Naive thymus-derived CD4-positive, alpha-beta T cell (primary cell): ENCODE results near the gene PRAC2. TPM values are rescaled to one million over a fixed set of nuclear protein-coding genes. Genes with fewer than 3 reads are reported as not detected.

Experiments used
- ATAC-seq: fragments of 150-1000 bp; cut with Tn5 transposase; 2 replicates; pipeline ENCODE4 v1.10.0; 2021; ENCODE audit warnings: mild to moderate bottlenecking, moderate library complexity
- CTCF ChIA-PET: fragments of 350-600 bp; sonication (Branson Sonifier 250); formaldehyde crosslinking; loops from one replicate; lab custom pipeline; 2021; ENCODE audit warnings: antibody characterized with exemption; lab: Charles Lee
- POLR2A ChIA-PET: fragments of 350-600 bp; sonication (Branson Sonifier 250); formaldehyde crosslinking; loops from one replicate; lab custom pipeline; 2021; ENCODE audit warnings: antibody characterized with exemption, inconsistent platforms; lab: Charles Lee
- DNase-seq, 9 donors: peaks; one replicate each; pipeline versions ENCODE4 v3.0.0 to v3.0.0-alpha.2; 2020 to 2022; ENCODE audit warnings: mixed read lengths in 1 of 9
- H3K27ac ChIP-seq: one replicate; pipeline ENCODE4 v1.7.0; 2013; ENCODE audit warnings: mild to moderate bottlenecking, low read depth, low read length, moderate library complexity
- H3K27me3 ChIP-seq, 2 donors: one replicate each; pipeline ENCODE4 v1.7.0; 2013; ENCODE audit warnings: low read length in 2 of 2, mild to moderate bottlenecking in 2 of 2, moderate library complexity in 2 of 2; ENCODE audit not compliant: control insufficient read depth in 2 of 2, insufficient read depth in 2 of 2
- H3K36me3 ChIP-seq, 3 experiments: 1 replicate in 2 of 3; 2 replicates in 1 of 3; pipeline ENCODE4 v1.7.0; 2013; ENCODE audit warnings: low read length in 3 of 3, mild to moderate bottlenecking in 3 of 3, moderate library complexity in 1 of 3; ENCODE audit not compliant: insufficient read depth in 3 of 3, control insufficient read depth in 2 of 3
- H3K4me1 ChIP-seq, 2 donors: one replicate each; pipeline ENCODE4 v1.7.0; 2013; ENCODE audit warnings: low read length in 2 of 2, mild to moderate bottlenecking in 2 of 2, moderate library complexity in 1 of 2; ENCODE audit not compliant: control insufficient read depth in 2 of 2, insufficient read depth in 2 of 2
- H3K4me3 ChIP-seq: 2 replicates; pipeline ENCODE4 v1.7.0; 2013; ENCODE audit warnings: mild to moderate bottlenecking, low read length
- H3K9me3 ChIP-seq, 3 experiments: 1 replicate in 2 of 3; 2 replicates in 1 of 3; pipeline ENCODE4 v1.7.0; 2013; ENCODE audit warnings: low read length in 3 of 3; ENCODE audit not compliant: control insufficient read depth in 2 of 3
- H3K27ac Mint-ChIP-seq, 9 donors: one replicate each; pipeline ENCODE4 v1.8.0; 2020 to 2022; ENCODE audit warnings: mixed read lengths in 9 of 9, mild to moderate bottlenecking in 8 of 9, moderate library complexity in 5 of 9, inconsistent platforms in 2 of 9
- H3K27me3 Mint-ChIP-seq, 5 donors: one replicate each; pipeline ENCODE4 v1.8.0; 2021 to 2022; ENCODE audit warnings: mixed read lengths in 5 of 5, mild to moderate bottlenecking in 1 of 5
- H3K36me3 Mint-ChIP-seq, 5 donors: one replicate each; pipeline ENCODE4 v1.8.0; 2020 to 2022; ENCODE audit warnings: mixed read lengths in 5 of 5, mild to moderate bottlenecking in 3 of 5, inconsistent platforms in 1 of 5
- H3K4me1 Mint-ChIP-seq, 7 donors: one replicate each; pipeline ENCODE4 v1.8.0; 2020 to 2022; ENCODE audit warnings: mixed read lengths in 7 of 7, mild to moderate bottlenecking in 3 of 7, inconsistent platforms in 1 of 7
- H3K4me3 Mint-ChIP-seq, 10 donors: one replicate each; pipeline ENCODE4 v1.8.0; 2020 to 2022; ENCODE audit warnings: mild to moderate bottlenecking in 10 of 10, mixed read lengths in 10 of 10, moderate library complexity in 6 of 10, inconsistent platforms in 2 of 10
- H3K9me3 Mint-ChIP-seq, 11 donors: one replicate each; pipeline ENCODE4 v1.8.0; 2020 to 2022; ENCODE audit warnings: mixed read lengths in 11 of 11, mild to moderate bottlenecking in 4 of 11, inconsistent platforms in 1 of 11, moderate library complexity in 1 of 11
- intact Hi-C, 2 donors: fragments of 100-400 bp; cut with micrococcal nuclease; formaldehyde crosslinking; loops; one replicate each; pipeline ENCODE4 v1.15.1; 2023
- polyA plus RNA-seq, 2 donors: library from polyadenylated mRNA; unstranded; fragments of 300-500 nt; fragmentation: Illumina TruSeq; gene quantifications; one replicate each; pipeline ENCODE4 v1.2.3, GENCODE V29; 2021
- total RNA-seq, 6 experiments: library from RNA in 5 of 6; stranded (reverse) in 5 of 6; gene quantifications; 1 replicate in 5 of 6; 2 replicates in 1 of 6; pipeline ENCODE4 v1.2.3 and lab custom pipeline; 2021 to 2026

The PRAC2 gene
- total and polyA plus RNA-seq, 7 experiments from 2014 or later = not detected

- ATAC-seq = no peak
- Histone ChIP-seq H3K36me3 (no peaks in the 10 kb centered on the region), H3K27me3 (peaks cover 35 to 79% of the 10 kb centered on the region in 2 donors), H3K9me3 (no peaks in the 10 kb centered on the region), H3K27ac (no peak overlapping the region), H3K4me3 (no peak overlapping the region), H3K4me1 (peaks cover 27 to 36% of the 10 kb centered on the region in 2 donors)
- Mint-ChIP-seq H3K36me3 (no peaks in the 10 kb centered on the region), H3K27ac (peak overlapping the region in 1 of 9 donors; percentile 47), H3K9me3 (peaks cover 0 to 3% (median 0%) of the 10 kb centered on the region in 11 donors), H3K27me3 (peaks cover 92 to 99% (median 96%) of the 10 kb centered on the region in 5 donors), H3K4me3 (peak overlapping the region in 9 of 10 donors; percentile 27 to 89 (median 56)), H3K4me1 (peaks cover 26 to 53% (median 36%) of the 10 kb centered on the region in 7 donors)
- CTCF ChIA-PET = interaction anchor here (0.6 kb wide), 1 partner anchor 153 kb away, joined by 4 read pairs; no protein-coding TSS in a partner anchor
- intact Hi-C loops = loop anchor here (5.0 to 10.0 kb wide), 3 partner anchors 85 to 267 kb away; partner anchors contain the start of genes HOXB7 (in 1 of the 2) and IGF2BP1 (in 1 of the 2)
- POLR2A ChIA-PET = no interaction called here
- no peak for DNase-seq
Observed at GRCh38 chr17:48727415-48728175, 4.6 kb downstream of the PRAC2 start.

GRCh38 chr17:48728232-48729231, 5.5 kb downstream of the PRAC2 start, which contains the start of gene HOXB13:
Gene HOXB13 (minus strand): TSS chr17:48728750. CDS start chr17:48728593, 157 bp downstream.
- peaks cover 29 to 53% (median 37%) of the 10 kb centered on the region in 7 donors for H3K4me1 Mint-ChIP-seq
- peaks cover 94 to 97% (median 94%) of the 10 kb centered on the region in 5 donors for H3K27me3 Mint-ChIP-seq
- Histone ChIP-seq H3K9me3 (no peaks in the 10 kb centered on the region), H3K4me3 (peak within 1 kb of the TSS; percentile 20), H3K4me1 (peaks cover 22 to 36% of the 10 kb centered on the region in 2 donors), H3K27me3 (peaks cover 34 to 73% of the 10 kb centered on the region in 2 donors), H3K36me3 (no peaks in the 10 kb centered on the region), H3K27ac (no peak within 1 kb of the TSS)
- peak within 1 kb of the TSS; percentile 32 to 89 (median 64) for H3K4me3 Mint-ChIP-seq
- intact Hi-C loops = loop anchor here (5.0 to 10.0 kb wide), 3 partner anchors 86 to 266 kb away; partner anchors contain the start of genes HOXB7 (in 1 of the 2) and IGF2BP1 (in 1 of the 2)
- ChIA-PET POLR2A (interaction anchor here (0.6 kb wide), 1 partner anchor 50 kb away, joined by 3 read pairs; no protein-coding TSS in a partner anchor), CTCF (interaction anchor here (0.6 to 0.8 kb wide), 2 partner anchors 150 to 152 kb away, joined by 3 to 4 read pairs; no protein-coding TSS in a partner anchor)
- H3K9me3 Mint-ChIP-seq = peaks cover 0 to 3% (median 0%) of the 10 kb centered on the region in 11 donors
- ATAC-seq (no peak), DNase-seq (peak in 1 of 9 donors; percentile 45)
- peak within 1 kb of the TSS in 4 of 9 donors; percentile 20 to 72 (median 40) for H3K27ac Mint-ChIP-seq
- H3K36me3 Mint-ChIP-seq = no peaks in the 10 kb centered on the region

GRCh38 chr17:48729335-48730239, 6.6 kb downstream of the PRAC2 start:
- Histone ChIP-seq H3K4me3 (no peak overlapping the region), H3K4me1 (peaks cover 12 to 25% of the 10 kb centered on the region in 2 donors), H3K27ac (no peak overlapping the region), H3K36me3 (no peaks in the 10 kb centered on the region), H3K9me3 (no peaks in the 10 kb centered on the region), H3K27me3 (peaks cover 34 to 72% of the 10 kb centered on the region in 2 donors)
- Mint-ChIP-seq H3K27me3 (peaks cover 93 to 97% (median 94%) of the 10 kb centered on the region in 5 donors), H3K4me3 (peak overlapping the region in 4 of 10 donors; percentile 22 to 78 (median 53)), H3K9me3 (peaks cover 0 to 3% (median 0%) of the 10 kb centered on the region in 11 donors), H3K4me1 (peaks cover 24 to 50% (median 32%) of the 10 kb centered on the region in 7 donors), H3K27ac (peak overlapping the region in 1 of 9 donors; percentile 72), H3K36me3 (no peaks in the 10 kb centered on the region)
- DNase-seq (peak in 1 of 9 donors; percentile 2), ATAC-seq (no peak)
- ChIA-PET POLR2A (no interaction called here), CTCF (interaction anchor here (0.8 kb wide), 1 partner anchor 149 kb away, joined by 3 read pairs; no protein-coding TSS in a partner anchor)
- intact Hi-C loops = loop anchor here (5.0 to 10.0 kb wide), 3 partner anchors 87 to 265 kb away; partner anchors contain the start of genes HOXB7 (in 1 of the 2) and IGF2BP1 (in 1 of the 2)

DNA sequence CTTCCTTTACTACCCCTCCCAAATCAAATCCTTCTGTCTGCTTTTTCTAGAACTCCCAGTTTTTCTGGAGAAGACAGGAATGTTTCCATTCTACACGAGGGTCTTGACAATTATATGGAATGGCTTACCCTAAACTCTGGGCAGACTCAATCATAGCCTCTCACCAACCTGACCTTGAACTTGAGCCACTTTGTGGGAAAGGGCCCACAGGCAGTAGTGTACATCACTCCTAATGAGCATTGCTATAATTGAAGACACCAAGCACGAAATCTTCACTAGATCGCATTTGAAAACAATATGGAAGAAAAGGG, 7.2 kb downstream of the PRAC2 start:
- Mint-ChIP-seq H3K4me3 (peak overlapping the region in 2 of 10 donors; percentile 1 to 22), H3K36me3 (no peaks in the 10 kb centered on the region), H3K27me3 (peaks cover 93 to 97% (median 94%) of the 10 kb centered on the region in 5 donors), H3K9me3 (peaks cover 0 to 1% (median 0%) of the 10 kb centered on the region in 11 donors), H3K27ac (no peak overlapping the region), H3K4me1 (peaks cover 19 to 47% (median 28%) of the 10 kb centered on the region in 7 donors)
- H3K27me3 ChIP-seq = peaks cover 34 to 72% of the 10 kb centered on the region in 2 donors
- no peak overlapping the region for H3K4me3 ChIP-seq
- H3K36me3 ChIP-seq = no peaks in the 10 kb centered on the region
- ChIA-PET POLR2A (no interaction called here), CTCF (no interaction called here)
- no peak overlapping the region for H3K27ac ChIP-seq
- no peaks in the 10 kb centered on the region for H3K9me3 ChIP-seq
- ATAC-seq (no peak), DNase-seq (peak in 1 of 9 donors; percentile 0)
- peaks cover 6 to 19% of the 10 kb centered on the region in 2 donors for H3K4me1 ChIP-seq
- intact Hi-C loops = no loop called here

- no peak overlapping the region for H3K4me3 Mint-ChIP-seq
Observed at GRCh38 chr17:48731355-48731754, 8.4 kb downstream of the PRAC2 start.

More at GRCh38 chr17:48731355-48731754, 8.4 kb downstream of the PRAC2 start:
- intact Hi-C loops = no loop called here
- H3K27ac Mint-ChIP-seq = no peak overlapping the region
- H3K4me3 ChIP-seq = no peak overlapping the region
- peaks cover 0 to 1% (median 0%) of the 10 kb centered on the region in 11 donors for H3K9me3 Mint-ChIP-seq
- no peaks in the 10 kb centered on the region for H3K9me3 ChIP-seq
- H3K36me3 ChIP-seq = no peaks in the 10 kb centered on the region
- ATAC-seq (no peak), DNase-seq (no peak)
- peaks cover 19 to 46% (median 25%) of the 10 kb centered on the region in 7 donors for H3K4me1 Mint-ChIP-seq
- no peak overlapping the region for H3K27ac ChIP-seq
- peaks cover 5 to 16% of the 10 kb centered on the region in 2 donors for H3K4me1 ChIP-seq
- ChIA-PET CTCF (no interaction called here), POLR2A (no interaction called here)
- peaks cover 36 to 63% of the 10 kb centered on the region in 2 donors for H3K27me3 ChIP-seq
- H3K27me3 Mint-ChIP-seq = peaks cover 93 to 97% (median 96%) of the 10 kb centered on the region in 5 donors
- no peaks in the 10 kb centered on the region for H3K36me3 Mint-ChIP-seq
